ENCODE data around the gene TAF5L.
"Not testable (repeated sequence)": the region's sequence is repeated elsewhere in the genome, so short reads cannot be mapped to it uniquely, and the experiment has no call there.

Gene TAF5L

DNA sequence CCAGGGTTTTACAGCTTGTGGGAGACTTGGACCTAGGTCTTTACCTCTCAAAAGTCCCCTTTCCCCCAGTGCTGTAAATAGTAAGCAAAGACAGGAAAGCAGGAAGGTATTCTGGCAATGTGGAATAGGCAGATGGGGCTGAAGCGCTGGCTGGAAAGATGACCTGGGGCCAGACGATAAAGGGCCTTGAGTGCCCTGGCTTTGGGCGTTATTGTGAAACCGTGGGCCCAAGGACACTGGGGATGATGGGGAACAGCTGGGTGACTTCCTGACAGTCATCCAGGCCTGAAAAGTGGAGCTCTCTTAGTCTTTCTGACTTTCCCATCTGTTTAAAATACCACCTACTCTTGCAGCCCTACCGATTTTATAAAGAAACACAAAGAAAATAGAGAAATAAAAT lies 16.5 kb upstream of the TAF5L start:
- no peak for DNase-seq (ENCODE audit: low read depth in 2 of 2)

DNA sequence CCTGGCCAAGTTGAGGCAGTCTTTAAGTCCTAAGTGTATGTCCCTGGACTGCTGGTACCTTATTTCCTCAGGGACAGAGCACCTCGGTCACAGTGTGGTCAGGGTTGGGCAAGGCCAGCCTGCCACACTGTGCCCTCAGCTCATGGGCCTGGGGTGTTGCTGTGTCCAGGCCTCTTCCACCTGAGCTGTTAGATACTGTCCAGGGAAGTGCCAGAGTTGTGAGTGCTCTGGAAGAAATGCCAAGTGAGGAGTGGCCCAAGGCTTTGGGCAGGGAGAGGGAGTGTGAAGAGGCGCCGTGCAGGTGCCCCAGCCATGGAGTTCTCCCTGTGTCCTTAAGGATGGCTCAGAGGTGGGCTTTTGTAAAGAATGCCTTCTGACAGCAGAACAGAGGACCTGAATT lies 15.4 kb upstream of the TAF5L start:
- DNase-seq (ENCODE audit: low read depth in 2 of 2) = no peak

DNA sequence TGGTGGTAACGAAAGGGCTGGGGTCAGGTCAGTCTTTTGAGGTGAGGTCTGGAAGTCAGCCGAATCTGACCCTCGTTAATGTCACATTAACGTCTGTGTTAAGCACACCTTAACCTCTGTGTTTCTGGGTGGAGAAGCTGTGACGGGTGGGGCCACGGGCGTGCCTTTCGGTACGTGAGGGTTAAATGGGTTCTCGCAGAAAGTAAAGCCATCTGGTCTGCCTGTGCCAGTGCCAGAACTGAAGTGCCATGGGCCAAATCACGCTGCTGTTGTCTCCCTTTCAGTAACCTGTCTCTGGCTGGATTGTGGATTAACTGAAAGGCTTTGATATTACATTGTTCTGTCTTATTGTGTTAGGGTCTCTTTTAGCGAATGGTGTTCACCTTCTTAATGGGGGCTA lies 14.5 kb upstream of the TAF5L start:
- no peak for DNase-seq (ENCODE audit: low read depth in 2 of 2)

DNA sequence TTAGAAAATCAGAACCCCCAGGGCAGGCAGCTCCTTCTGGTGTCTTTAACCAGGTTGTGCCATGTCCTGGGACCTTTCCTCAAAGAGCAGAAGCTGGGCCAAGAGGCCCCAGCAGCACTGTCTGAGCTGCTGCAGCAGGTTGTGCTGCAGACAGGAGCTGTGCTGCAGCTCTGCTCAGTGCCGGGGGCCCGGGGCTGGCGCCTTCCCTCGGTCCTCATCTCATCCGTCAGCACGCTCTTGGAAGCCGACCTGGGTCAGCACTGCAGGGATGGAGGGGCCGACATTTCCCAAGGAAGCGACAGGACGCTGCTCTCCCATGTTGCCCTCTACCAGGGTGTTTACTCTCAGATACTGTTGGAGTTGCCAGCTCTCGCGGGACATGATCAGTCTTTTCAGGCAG lies 11.8 kb upstream of the TAF5L start:
- DNase-seq (ENCODE audit: low read depth in 2 of 2) = no peak

DNA sequence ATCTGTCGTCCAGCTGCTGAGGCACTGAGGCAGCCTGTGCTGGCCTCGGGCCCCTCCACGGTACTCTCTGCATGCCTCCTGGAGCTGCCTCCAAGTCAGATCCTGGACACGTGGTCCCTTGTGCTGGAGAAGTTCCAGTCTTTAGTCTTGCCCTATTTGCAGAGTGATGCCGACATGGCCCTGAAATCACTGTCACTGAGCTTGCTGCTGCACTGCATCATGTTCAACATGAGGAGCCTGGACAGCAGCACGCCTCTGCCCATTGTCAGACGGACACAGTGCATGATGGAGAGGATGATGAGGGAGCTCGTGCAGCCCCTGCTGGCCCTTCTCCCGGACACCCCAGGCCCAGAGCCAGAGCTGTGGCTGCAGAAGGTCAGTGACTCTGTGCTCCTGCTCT lies 10.1 kb upstream of the TAF5L start:
- no peak for DNase-seq (ENCODE audit: low read depth in 2 of 2)

DNA sequence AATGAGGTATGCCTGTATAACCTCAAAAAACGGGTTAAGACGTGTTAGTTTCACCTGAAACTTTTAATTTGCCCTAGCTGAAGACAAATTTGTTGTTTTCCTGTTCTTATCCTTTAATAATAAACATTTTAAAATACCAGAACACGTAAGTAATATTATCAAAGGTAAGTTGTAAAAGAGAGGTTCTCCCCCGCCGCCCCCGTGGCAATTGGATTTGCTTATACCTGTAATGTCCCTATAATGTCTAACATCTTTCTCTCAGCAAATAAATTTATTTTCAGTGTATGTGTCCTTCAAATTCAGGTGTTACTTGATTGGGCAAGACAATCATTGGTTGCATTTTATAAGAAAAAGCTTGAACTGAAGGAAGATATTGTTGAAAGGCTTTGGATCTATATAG lies 6.0 kb upstream of the TAF5L start:
- DNase-seq (ENCODE audit: low read depth in 2 of 2) = no peak

DNA sequence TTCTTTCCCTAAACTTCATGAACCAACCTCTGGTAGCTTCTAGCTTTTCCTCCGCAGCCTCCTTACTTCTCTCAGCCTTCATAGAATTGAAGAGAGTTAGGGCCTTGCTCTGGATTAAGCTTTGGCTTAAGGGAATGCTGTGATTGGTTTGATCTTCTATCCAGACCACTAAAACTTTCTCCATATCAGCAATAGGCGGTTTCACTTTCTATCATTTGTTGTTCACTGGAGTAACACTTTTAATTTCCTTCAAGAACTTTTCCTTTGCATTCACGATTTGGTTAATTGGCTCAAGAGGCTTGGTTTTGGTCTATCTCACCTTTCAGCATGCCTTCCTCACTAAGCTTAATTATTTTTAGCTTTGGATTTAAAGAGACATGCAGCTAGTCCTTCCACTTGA lies 5.2 kb upstream of the TAF5L start:
- DNase-seq (ENCODE audit: low read depth in 2 of 2) = no peak

DNA sequence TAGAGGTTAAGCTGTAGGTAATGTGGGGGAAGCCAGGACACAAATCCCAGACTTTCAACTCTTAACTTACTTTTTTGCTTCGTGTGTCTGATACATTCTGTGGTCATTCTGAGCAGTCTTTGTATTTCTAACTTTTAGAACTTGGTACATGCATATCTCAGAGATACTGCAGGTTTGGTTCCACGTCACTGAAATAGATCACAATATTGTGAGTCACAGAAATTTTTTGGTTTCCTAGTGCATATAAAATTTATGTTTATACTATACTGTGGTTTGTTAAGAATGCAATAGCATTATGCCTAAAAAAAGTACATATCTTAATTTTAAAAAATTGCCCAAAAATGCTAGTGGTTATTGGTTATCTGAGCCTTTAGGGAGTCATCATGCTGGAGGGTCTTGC lies 3.3 kb upstream of the TAF5L start:
- peak; percentile 24 to 43 for DNase-seq (ENCODE audit: low read depth in 2 of 2)

DNA sequence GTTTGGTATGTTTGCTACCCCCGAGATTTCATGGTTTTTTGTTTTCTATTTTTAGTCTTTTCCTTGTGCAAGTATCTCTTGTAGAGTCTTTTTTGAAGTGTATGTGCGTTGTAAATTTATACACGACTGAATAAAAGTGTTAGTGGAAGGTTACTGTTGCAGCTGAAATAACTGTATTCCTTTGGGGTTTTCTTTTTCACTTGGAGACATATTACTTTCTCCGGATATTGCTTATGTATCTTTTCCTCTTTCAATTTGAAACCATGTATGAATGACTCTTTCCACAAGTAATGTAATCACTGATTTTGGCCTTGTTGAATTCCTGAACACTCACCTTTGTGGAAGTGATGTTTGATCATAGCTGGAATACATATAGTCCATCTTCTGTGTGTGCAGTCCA lies 1.1 kb upstream of the TAF5L start:
- no peak for DNase-seq (ENCODE audit: low read depth in 2 of 2)

DNA sequence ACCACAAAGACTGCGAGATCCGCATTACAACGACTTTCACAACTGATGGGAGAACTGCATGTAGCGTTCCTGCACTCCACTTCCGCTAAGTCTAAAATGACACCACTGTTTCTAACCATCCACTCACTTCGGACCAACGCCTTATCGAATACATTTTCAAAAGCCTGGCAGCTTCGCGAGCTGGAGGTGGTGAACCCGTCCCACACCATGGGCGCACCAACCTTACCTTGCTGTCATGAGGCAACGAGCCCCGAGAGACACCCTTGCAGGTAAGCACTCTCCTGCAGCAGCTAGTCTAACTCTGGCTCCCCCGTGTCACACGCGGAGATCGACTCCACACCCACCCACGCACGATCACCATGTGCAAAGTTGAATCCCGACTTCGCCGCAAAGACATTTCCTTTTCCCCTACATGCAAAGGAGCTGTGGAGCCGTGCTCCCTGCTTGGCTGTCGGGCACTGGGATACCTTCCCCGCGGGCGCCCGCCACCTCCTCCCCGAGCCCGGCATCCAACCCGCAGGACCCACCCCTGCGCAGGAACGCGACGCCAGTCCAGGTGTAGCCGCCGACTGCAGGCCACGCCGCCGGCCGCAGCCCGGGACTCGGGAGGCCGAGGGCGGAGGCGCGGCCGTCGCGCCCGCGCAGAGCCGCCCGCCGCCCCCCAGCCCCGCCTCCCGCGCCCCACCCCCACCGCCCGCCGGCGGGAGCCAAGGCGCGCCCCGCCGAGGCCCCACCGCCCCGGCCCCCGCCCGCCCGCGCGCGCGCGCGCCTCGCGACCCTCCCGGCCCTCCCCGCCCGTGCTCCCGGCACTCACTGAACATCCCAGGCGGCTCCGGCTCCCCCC lies 629 bp downstream of the TAF5L start:
- DNase-seq (ENCODE audit: low read depth in 2 of 2) = no peak

DNA sequence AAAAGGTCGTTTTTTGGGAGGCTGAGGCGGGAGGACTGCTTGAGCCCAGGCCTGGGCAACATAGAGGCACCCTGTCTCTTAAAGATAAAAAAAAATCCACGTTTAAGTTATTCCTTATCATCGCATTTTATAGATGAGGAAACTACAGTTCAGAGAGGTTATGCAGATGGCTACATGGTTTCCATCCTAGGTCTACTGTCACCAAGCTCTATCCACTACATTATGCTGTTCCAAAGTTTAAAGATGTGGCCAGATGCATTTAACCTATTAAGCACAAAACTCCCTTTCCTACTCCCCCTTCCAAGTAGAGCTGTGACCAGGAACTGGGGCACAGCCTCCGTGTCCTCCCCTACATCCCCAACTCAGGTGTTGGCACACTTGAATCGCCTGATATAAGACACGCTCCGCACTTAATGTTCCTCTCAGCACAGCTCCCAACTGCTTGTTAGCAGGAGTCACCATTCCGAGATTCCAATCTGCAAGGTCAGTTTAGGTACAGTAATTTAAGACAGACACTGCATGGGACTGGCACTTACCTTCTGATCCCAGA lies 1.3 kb downstream of the TAF5L start:
- DNase-seq (ENCODE audit: low read depth in 2 of 2) = no peak

DNA sequence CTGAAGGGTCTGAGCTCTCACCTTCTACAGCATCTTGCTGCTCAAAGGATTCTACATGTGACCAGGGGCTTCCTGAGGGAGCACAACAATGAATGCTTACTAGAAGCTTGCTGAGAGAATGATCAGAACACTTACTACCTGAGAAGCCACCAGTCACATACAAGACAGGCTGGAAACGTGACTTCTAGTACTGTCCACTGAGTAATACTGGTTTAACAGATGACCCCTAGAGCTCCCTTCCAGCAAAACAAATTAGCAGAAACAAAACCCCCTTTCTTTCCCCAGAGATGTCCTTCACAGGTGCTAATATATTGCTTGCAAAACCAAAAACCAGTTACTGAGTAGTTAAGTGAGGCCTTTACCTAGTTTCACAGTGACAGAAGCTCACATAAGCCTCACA lies 2.1 kb downstream of the TAF5L start:
- DNase-seq (ENCODE audit: low read depth in 2 of 2) = no peak

DNA sequence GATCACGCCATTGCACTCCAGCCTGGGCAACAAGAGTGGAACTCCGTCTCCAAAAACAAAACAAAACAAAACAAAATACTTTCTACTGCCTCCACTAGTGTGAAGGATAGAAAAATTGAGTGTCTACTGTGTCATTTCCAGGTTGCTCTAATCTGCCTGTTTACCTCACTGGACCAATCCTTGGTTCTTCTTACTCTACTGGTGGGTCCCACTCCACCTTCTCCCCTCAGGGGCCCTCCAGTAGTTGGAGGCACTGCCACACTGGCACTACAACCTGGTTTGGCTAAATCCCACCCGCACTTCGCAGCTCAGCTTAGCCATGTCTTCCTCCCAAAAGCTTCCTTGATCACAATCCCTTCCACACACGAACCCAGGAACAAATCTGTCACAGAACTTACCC lies 2.7 kb downstream of the TAF5L start:
- no peak for DNase-seq (ENCODE audit: low read depth in 2 of 2)

DNA sequence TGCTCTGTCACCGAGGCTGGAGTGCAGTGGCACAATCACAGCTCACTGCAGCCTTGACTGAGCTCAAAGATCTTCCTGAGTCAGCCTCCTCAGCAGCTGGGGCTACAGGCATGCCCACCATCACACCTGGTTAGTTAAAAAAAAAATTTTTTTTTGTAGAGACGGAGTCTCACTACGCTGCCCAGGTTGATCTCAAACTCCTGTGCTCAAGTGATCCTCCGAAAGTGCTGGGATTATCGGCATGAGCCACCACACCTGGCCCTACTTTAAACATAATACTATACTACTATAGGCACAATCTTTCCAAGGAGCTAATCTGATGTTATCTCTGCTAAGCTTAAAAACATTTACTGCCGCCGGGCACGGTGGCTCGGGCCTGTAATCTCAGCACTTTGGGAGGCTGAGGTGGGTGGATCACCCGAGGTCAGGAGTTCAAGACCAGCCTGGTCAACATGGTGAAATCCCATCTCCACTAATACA lies 3.2 kb downstream of the TAF5L start:
- not testable (repeated sequence) for DNase-seq (ENCODE audit: low read depth in 2 of 2)

DNA sequence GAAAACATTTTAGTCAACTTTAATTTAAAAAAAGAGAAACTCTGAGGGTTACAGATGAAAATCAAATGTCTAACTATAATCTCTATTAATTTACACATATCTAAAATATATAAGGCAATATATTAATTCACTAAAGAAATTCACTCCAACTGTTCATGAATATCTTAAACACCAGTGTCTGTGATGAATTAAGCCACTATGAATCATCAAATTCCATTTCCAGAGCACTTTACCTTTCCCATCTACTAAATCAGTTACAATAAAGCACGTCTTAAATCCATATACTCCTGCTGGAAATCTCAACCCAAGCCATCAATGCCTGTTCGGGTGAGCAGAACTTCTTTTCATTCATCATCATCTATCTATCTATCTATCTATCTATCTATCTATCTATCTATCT lies 4.3 kb downstream of the TAF5L start:
- DNase-seq (ENCODE audit: low read depth in 2 of 2) = no peak

DNA sequence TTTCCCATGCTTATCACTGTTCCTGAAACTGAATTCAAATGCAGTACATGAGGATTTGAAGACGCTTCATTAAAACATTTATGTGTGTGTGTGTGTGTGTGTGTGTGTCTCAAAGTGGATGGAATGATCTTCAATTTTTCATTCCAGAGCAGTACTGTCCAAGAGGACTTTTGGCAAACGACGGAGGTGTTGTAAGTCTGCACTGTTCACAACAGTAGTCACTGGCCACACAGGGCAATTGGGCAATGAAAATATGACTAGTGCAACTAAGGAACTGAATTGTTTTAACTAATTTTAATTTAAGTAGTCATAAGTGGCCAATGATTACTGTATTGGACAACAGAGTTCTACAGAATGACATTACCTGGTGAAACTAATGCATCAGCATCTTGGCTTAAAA lies 5.0 kb downstream of the TAF5L start:
- no peak for DNase-seq (ENCODE audit: low read depth in 2 of 2)

DNA sequence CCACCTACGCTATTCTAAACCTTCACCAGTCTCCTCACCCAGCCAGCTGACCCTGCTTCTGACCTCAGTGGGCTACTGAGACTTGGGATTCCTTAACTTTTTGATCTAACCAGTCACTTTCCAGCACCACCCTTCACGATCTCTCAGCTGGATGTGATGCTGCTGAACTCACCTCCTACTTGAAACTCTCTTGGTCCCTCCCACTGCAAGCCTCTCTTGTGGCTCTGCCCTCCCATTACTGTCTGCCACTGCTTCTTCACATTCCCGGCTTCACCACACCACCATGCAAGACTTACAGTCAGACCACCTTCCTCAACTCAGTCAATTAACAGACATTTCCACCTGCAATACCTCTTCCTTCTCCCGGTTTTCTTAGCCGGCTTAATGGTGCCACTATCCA lies 6.3 kb downstream of the TAF5L start:
- no peak for DNase-seq (ENCODE audit: low read depth in 2 of 2)

DNA sequence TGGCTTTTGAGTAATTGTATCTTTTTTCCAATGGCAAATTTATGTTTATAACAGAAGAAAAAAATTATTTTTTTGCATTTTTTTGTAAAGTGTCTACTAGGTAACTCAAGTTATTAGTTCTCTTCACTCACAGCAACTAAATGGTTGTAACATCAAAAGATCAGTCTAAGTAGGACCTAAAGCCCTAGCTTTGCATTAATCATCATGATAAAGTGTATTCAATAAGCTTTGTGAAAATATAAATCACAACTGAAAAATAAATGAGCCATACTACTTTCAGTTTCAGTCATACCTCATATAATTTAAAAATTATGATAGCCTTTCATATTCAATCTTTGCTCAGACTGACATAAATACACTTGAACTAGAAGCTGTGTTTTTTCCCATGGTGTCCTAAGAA lies 6.9 kb downstream of the TAF5L start:
- no peak for DNase-seq (ENCODE audit: low read depth in 2 of 2)

DNA sequence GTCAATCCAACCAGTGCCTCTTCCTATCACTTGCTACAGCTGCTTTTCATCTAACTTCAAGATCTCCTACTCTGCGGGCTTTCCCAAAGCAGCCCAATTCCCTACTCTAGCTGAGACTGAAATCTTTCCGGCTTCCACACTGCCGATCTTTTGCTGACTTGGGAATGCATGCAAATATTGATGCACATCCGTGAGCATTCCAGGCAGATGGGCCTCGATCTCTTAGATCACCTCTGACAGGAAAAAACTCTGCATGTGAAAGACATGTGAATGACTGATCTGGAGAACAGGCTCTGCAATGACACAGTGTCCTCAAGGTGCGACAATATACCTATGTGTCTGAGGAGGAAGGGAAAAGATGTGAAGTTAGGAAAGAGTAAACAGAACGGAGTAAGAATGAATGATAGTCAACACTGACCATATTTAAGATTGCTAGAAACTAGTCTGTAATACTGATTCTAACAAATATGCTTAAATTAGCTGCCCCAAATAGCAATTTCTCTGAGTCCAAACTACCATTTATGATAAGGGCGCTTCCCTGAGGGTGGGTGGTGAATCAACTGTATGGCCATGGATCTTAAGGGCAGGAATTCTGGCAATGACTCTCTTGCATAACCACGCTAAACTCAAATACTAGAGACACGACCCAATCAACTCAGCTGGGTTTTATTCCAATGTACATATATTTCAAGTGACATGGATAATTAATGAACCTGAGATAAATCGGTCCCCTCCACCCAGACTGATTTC lies 8.4 kb downstream of the TAF5L start:
- no peak for DNase-seq (ENCODE audit: low read depth in 2 of 2)

DNA sequence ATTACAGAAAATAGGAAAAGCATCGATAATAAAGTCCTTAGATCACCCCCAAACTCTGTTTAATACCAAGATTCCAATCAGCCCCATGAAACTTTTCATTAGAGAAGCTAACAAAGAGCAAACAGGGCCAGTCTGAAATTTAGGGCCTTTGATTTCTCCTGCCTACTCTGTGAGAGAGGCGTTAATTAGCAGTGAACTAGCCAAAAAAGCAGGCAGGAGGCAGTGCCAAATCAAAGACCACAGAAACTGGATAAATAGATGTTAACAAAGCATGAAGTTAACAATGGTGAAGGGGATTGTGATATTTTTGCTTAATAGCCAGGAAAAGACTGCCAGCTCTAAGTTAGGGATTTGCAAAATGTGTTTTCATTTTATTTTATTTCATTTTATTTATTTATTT lies 11.2 kb downstream of the TAF5L start:
- DNase-seq (ENCODE audit: low read depth in 2 of 2) = no peak

DNA sequence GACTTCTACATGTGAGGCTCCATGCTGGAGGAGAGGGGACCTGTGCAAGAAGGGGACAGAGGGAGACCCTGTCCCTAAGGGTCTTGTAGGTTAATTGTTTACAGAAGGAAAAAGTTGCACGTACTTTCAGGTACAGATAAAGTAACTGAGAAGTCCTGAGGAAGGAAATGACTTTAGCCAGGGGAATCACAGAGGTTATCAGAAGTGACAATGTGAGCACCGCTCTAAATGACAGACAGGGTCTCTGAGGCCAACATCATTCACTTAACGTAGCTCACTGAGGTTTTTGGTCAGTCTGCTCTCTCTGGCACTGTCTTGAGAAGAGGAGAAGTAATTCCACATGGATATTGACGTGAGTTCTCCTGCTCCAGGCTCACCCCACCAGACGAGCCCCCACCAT lies 12.0 kb downstream of the TAF5L start:
- no peak for DNase-seq (ENCODE audit: low read depth in 2 of 2)

DNA sequence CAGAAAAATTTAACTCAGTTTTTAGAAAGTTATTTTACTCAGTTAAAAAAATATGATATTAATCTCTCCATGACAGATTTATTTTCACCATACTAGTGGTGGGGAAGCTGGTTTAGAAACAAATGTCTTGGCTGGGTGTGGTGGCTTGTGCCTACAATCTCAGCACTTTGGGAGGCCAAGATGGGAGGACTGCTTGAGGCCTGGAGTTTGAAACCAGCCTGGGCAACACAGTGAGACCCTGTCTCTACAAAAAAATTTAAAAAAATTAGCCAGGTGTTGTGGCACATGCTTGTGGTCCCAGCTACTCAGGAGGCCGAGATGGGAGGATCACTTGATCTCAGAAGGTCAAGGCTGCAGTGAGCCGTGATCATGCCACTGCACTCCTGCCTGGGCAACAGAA lies 17.3 kb downstream of the TAF5L start:
- no peak for DNase-seq (ENCODE audit: low read depth in 2 of 2)

DNA sequence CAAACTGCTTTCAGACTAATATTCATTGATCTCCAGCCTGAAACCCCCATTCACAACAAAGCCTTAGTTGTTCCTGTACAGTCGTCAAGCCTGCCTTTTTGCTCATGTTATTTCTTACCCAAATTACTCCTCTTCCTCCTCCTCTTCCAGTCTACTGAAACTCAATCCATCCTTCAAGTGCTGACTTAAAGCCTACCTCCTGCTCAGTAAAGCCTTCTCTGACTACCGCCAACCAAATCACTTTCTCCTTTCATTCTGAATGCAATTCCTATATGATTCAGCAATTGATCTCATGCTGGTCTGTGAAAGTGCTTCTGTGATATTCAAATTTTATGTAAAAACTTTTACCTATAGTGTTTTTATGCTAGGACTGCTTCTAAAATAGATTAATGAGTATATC lies 18.6 kb downstream of the TAF5L start:
- DNase-seq (ENCODE audit: low read depth in 2 of 2) = no peak
